ENCODE measurements around the gene IFI35.
A peak's percentile ranks its signal among the peaks of the same experiment; 100 is the strongest.
"Not testable (repeated sequence)": the region's sequence is repeated elsewhere in the genome, so short reads cannot be mapped to it uniquely, and the experiment has no call there.

Gene IFI35

DNA sequence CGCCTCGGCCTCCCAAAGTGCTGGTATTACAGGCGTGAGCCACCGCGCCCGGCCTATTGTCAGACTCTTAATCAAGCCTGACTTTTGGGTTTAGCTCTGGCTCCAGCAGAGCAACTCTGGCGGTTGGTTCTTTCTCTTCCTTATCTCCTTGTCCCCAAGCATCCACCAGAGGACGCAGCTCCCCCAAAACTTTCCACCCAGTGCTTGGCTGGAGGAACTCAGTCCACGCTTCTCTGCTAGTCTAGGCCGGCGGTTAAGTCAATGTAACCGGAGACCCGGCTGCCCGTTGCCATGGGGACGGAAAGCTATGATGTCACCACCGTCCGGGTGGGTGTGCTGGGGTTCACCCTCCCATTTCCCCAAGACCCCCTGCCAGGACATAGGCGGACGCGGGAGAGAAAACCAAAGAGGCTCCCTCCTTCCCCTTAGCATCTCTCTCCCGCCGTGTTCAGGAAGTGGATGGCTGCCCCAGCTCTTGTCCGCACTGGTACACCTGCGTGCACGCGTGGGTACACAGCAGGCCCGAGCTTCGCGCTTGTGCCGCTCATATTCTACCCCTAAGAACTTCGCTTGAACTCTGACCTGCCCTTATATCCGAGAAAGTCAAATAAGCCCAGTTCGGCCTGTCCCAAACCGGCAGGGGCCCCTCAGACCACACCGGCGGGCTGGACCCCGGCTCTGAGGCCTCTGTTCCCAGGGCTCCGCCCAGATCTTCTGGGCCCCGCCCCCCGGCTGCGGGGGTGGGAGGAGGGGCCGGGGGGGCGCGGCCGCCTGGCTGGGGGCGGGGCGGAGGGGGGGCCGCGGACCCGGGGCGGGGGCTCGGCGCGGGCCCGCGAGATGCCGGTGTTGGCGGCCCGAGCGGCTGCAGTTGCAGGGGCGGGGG lies 18.1 kb downstream of the IFI35 start, which contains the start of gene RND2:
TSS of gene RND2 (plus strand) at position 825 of the 883 bp plus-strand sequence. CDS start 117 bp downstream, outside the sequence.
- peak; percentile 75 for DNase-seq

- DNase-seq = no peak
Measured at GRCh38 chr17:43025290-43025657, 18.7 kb downstream of the IFI35 start.

GRCh38 chr17:43025766-43026537 lies 19.4 kb downstream of the IFI35 start:
- no peak for DNase-seq

- no peak for DNase-seq
Measured at GRCh38 chr17:43026595-43026994, 20.0 kb downstream of the IFI35 start.

- no peak for DNase-seq
Measured at GRCh38 chr17:43027091-43028032, 20.8 kb downstream of the IFI35 start.

- no peak for DNase-seq
Measured at GRCh38 chr17:43028221-43028861, 21.8 kb downstream of the IFI35 start.

GRCh38 chr17:43030137-43030767 lies 23.7 kb downstream of the IFI35 start:
- no peak for DNase-seq

GRCh38 chr17:43031666-43032065 lies 25.1 kb downstream of the IFI35 start:
- DNase-seq = no peak

DNA sequence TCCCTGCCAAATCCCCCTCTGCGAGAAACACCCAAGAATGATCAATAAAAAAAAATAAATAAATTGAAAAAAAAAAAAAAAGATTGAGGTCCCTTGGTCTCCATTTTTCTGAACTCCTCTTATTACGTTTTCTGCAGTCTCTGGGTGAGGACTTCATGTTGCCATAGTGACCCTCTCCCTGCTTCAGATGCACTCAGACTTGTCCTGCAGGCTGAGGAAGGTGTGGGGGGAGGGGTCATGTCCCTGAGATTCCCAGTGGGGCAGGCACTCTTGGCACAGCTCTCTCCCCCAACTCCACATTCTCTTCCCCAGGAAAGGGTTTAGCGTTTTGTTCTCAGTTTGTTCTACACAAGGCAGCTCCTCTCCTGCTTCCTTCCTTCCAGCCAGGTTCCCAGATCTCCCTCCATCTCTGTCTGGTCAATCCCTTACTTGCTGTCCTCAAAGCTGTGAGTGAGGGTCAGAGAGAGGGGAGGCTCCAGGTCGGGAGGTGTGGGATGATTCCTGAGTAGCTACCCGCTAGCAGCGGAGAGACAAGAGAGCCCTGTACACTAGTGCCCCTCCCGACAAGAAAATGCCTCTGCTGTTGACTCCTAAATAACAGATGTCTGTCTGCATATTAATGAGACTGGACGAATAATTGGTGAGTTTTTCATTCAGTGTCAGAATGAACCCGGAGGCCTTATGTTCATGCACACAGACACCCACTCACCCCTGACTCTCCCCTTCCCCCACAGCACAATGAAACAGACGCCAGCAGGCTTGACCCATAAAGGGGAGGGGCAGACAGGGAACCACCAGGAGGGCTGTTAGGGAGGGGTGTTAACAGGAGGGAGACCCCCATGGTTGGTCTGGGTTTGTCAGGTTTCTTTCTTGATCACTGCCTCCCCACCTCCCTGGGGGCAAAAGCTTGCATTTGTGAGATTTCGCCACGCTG lies 27.6 kb downstream of the IFI35 start:
- DNase-seq = no peak

- no peak for DNase-seq
Measured at GRCh38 chr17:43034894-43035293, 28.3 kb downstream of the IFI35 start.

DNA sequence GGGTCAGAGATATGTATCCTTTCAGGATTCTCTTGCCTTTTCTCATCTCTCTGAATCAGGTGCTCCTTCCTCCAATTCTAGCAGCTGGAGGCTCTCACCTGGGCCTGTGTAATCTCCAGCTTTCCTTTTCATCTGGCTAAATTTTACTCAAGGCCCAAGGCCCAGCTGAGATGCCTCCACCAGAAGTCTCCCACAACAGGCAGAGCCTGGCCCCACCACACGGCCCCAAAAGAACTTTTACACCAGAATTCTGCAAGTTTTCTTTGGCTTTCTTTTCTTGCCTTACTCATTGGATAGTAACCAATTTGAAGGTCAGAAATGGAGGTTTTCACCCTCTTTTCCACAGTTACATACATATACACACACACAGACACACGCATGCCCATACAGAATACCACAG lies 33.1 kb downstream of the IFI35 start:
- no peak for DNase-seq

DNA sequence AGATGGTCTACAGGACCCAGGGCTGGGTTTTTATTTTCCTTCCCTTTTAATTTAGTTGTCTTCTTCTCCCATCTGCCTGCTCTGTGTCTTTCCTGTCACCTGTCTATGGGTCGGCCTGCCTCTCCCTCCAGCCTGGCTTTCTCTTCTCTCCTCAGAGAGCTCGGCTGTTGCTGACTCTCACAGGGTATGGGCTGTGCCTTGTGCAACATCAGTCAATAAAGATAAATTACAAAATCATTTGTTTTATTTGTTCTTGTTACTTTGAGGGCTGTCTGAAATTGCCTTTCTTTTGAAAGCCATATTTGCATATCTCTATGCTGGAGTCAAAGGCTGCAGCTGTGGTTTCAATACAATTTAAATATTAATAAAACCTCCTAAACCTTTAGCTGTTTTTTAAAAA lies 34.1 kb downstream of the IFI35 start:
- no peak for DNase-seq

- no peak for DNase-seq
Measured at GRCh38 chr17:43042025-43042628, 35.5 kb downstream of the IFI35 start.

GRCh38 chr17:43043307-43043706 lies 36.7 kb downstream of the IFI35 start:
- no peak for DNase-seq

- no peak for DNase-seq
Measured at GRCh38 chr17:43044024-43044423, 37.4 kb downstream of the IFI35 start.

- DNase-seq = no peak
Measured at GRCh38 chr17:43051969-43052368, 45.4 kb downstream of the IFI35 start.

- DNase-seq = not testable (repeated sequence)
Measured at GRCh38 chr17:43053008-43053407, 46.4 kb downstream of the IFI35 start.

DNA sequence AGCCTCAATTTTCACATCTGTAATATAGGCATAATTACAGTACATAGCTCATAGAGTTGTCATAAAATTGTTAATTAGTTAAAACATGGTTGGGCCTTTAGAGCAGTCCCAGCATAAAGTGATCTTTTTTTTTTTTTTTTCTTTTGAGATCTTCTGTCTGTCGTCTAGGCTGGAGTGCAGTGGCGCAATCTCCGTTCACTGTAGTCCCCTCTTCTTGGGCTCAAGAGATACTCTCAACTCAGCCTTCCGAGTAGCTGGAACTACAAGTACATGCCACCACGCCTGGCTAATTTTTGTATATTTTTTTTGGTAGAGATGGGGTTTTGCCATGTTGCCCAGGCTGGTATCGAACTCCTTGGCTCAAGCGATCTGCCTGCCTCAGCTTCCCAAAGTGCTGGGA lies 49.5 kb downstream of the IFI35 start:
- no peak for DNase-seq

DNA sequence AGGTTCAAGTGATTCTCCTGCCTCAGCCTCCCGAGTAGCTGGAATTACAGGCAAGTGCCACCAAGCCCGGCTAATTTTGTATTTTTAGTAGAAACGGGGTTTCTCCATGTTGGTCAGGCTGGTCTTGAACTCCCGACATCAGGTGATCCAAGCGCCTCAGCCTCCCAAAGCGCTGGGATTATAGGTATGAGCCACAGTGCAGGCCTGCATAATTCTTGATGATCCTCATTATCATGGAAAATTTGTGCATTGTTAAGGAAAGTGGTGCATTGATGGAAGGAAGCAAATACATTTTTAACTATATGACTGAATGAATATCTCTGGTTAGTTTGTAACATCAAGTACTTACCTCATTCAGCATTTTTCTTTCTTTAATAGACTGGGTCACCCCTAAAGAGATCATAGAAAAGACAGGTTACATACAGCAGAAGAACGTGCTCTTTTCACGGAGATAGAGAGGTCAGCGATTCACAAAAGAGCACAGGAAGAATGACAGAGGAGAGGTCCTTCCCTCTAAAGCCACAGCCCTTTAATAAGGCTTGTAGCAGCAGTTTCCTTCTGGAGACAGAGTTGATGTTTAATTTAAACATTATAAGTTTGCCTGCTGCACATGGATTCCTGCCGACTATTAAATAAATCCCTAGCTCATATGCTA lies 56.5 kb downstream of the IFI35 start:
- no peak for DNase-seq
